ENCODE data around the gene CACNB4.
A peak's percentile ranks its signal among the peaks of the same experiment; 100 is the strongest.

The CACNB4 gene

GRCh38 chr2:151852260-151853069 lies 246.4 kb downstream of the CACNB4 start:
- no peak overlapping the region for H3K27ac Mint-ChIP-seq
- no peaks in the 10 kb centered on the region for H3K4me1 Mint-ChIP-seq (ENCODE audit: low read depth)
- H3K9me3 Mint-ChIP-seq = no peaks in the 10 kb centered on the region
- intact Hi-C loops (cut with micrococcal nuclease) = no loop called here
- H3K36me3 Mint-ChIP-seq (ENCODE audit: low read depth) = no peaks in the 10 kb centered on the region
- no peaks in the 10 kb centered on the region for H3K27me3 Mint-ChIP-seq
- H3K4me3 Mint-ChIP-seq = no peak overlapping the region

- intact Hi-C loops (cut with micrococcal nuclease) = no loop called here
- no peaks in the 10 kb centered on the region for H3K4me1 Mint-ChIP-seq (ENCODE audit: low read depth)
- no peaks in the 10 kb centered on the region for H3K36me3 Mint-ChIP-seq (ENCODE audit: low read depth)
- no peaks in the 10 kb centered on the region for H3K9me3 Mint-ChIP-seq
- no peak overlapping the region for H3K4me3 Mint-ChIP-seq
- no peaks in the 10 kb centered on the region for H3K27me3 Mint-ChIP-seq
- H3K27ac Mint-ChIP-seq = no peak overlapping the region
Observed at GRCh38 chr2:151851761-151852160, 247.1 kb downstream of the CACNB4 start.

- Mint-ChIP-seq H3K27ac (no peak overlapping the region), H3K27me3 (no peaks in the 10 kb centered on the region), H3K4me3 (no peak overlapping the region), H3K36me3 (ENCODE audit: low read depth) (no peaks in the 10 kb centered on the region), H3K9me3 (no peaks in the 10 kb centered on the region), H3K4me1 (ENCODE audit: low read depth) (peaks cover 3% of the 10 kb centered on the region)
- intact Hi-C loops (cut with micrococcal nuclease) = no loop called here
Observed at GRCh38 chr2:151849413-151850010, 249.3 kb downstream of the CACNB4 start.

GRCh38 chr2:151845884-151846283 lies 253.0 kb downstream of the CACNB4 start:
- H3K27me3 Mint-ChIP-seq = no peaks in the 10 kb centered on the region
- no peak overlapping the region for H3K27ac Mint-ChIP-seq
- no peak overlapping the region for H3K4me3 Mint-ChIP-seq
- intact Hi-C loops (cut with micrococcal nuclease) = no loop called here
- H3K9me3 Mint-ChIP-seq = no peaks in the 10 kb centered on the region
- H3K4me1 Mint-ChIP-seq (ENCODE audit: low read depth) = peaks cover 22% of the 10 kb centered on the region
- H3K36me3 Mint-ChIP-seq (ENCODE audit: low read depth) = no peaks in the 10 kb centered on the region

GRCh38 chr2:151845481-151845880 lies 253.4 kb downstream of the CACNB4 start:
- peaks cover 26% of the 10 kb centered on the region for H3K4me1 Mint-ChIP-seq (ENCODE audit: low read depth)
- no peak overlapping the region for H3K27ac Mint-ChIP-seq
- intact Hi-C loops (cut with micrococcal nuclease) = no loop called here
- no peak overlapping the region for H3K4me3 Mint-ChIP-seq
- H3K9me3 Mint-ChIP-seq = no peaks in the 10 kb centered on the region
- no peaks in the 10 kb centered on the region for H3K36me3 Mint-ChIP-seq (ENCODE audit: low read depth)
- no peaks in the 10 kb centered on the region for H3K27me3 Mint-ChIP-seq

GRCh38 chr2:151844211-151844896 lies 254.5 kb downstream of the CACNB4 start:
- H3K27me3 Mint-ChIP-seq = no peaks in the 10 kb centered on the region
- intact Hi-C loops (cut with micrococcal nuclease) = loop anchor here (5.0 kb wide), 1 partner anchor 38 kb away; no protein-coding TSS in a partner anchor

GRCh38 chr2:151843691-151844061 lies 255.2 kb downstream of the CACNB4 start:
- H3K36me3 Mint-ChIP-seq (ENCODE audit: low read depth) = no peaks in the 10 kb centered on the region
- intact Hi-C loops (cut with micrococcal nuclease) = loop anchor here (5.0 kb wide), 1 partner anchor 39 kb away; no protein-coding TSS in a partner anchor
- peak overlapping the region; percentile 53 for H3K27ac Mint-ChIP-seq

More at GRCh38 chr2:151844211-151844896, 254.5 kb downstream of the CACNB4 start:
- Mint-ChIP-seq H3K36me3 (ENCODE audit: low read depth) (no peaks in the 10 kb centered on the region), H3K4me3 (no peak overlapping the region), H3K9me3 (no peaks in the 10 kb centered on the region), H3K4me1 (ENCODE audit: low read depth) (peaks cover 34% of the 10 kb centered on the region), H3K27ac (peak overlapping the region; percentile 53)

GRCh38 chr2:151842830-151843690 lies 255.8 kb downstream of the CACNB4 start:
- Mint-ChIP-seq H3K9me3 (no peaks in the 10 kb centered on the region), H3K27ac (peak overlapping the region; percentile 53), H3K4me1 (ENCODE audit: low read depth) (peaks cover 37% of the 10 kb centered on the region), H3K4me3 (no peak overlapping the region), H3K27me3 (no peaks in the 10 kb centered on the region), H3K36me3 (ENCODE audit: low read depth) (no peaks in the 10 kb centered on the region)
- intact Hi-C loops (cut with micrococcal nuclease) = loop anchor here (5.0 kb wide), 1 partner anchor 39 kb away; no protein-coding TSS in a partner anchor

More at GRCh38 chr2:151843691-151844061, 255.2 kb downstream of the CACNB4 start:
- Mint-ChIP-seq H3K4me1 (ENCODE audit: low read depth) (peaks cover 37% of the 10 kb centered on the region), H3K27me3 (no peaks in the 10 kb centered on the region), H3K9me3 (no peaks in the 10 kb centered on the region), H3K4me3 (no peak overlapping the region)

GRCh38 chr2:151841047-151841424 lies 257.8 kb downstream of the CACNB4 start:
- intact Hi-C loops (cut with micrococcal nuclease) = loop anchor here (5.0 kb wide), 1 partner anchor 41 kb away; no protein-coding TSS in a partner anchor
- no peaks in the 10 kb centered on the region for H3K36me3 Mint-ChIP-seq (ENCODE audit: low read depth)
- H3K4me3 Mint-ChIP-seq = no peak overlapping the region
- H3K4me1 Mint-ChIP-seq (ENCODE audit: low read depth) = peaks cover 37% of the 10 kb centered on the region
- no peaks in the 10 kb centered on the region for H3K9me3 Mint-ChIP-seq
- H3K27ac Mint-ChIP-seq = peak overlapping the region; percentile 67
- H3K27me3 Mint-ChIP-seq = no peaks in the 10 kb centered on the region

- H3K4me3 Mint-ChIP-seq = no peak overlapping the region
- no peaks in the 10 kb centered on the region for H3K36me3 Mint-ChIP-seq (ENCODE audit: low read depth)
- peak overlapping the region; percentile 67 for H3K27ac Mint-ChIP-seq
- no peaks in the 10 kb centered on the region for H3K27me3 Mint-ChIP-seq
- intact Hi-C loops (cut with micrococcal nuclease) = loop anchor here (5.0 kb wide), 1 partner anchor 42 kb away; no protein-coding TSS in a partner anchor
- H3K4me1 Mint-ChIP-seq (ENCODE audit: low read depth) = peaks cover 37% of the 10 kb centered on the region
- H3K9me3 Mint-ChIP-seq = no peaks in the 10 kb centered on the region
Observed at GRCh38 chr2:151840216-151841046, 258.4 kb downstream of the CACNB4 start.

- H3K4me1 Mint-ChIP-seq (ENCODE audit: low read depth) = peaks cover 21% of the 10 kb centered on the region
- no peaks in the 10 kb centered on the region for H3K36me3 Mint-ChIP-seq (ENCODE audit: low read depth)
Observed at GRCh38 chr2:151837926-151838325, 260.9 kb downstream of the CACNB4 start.

GRCh38 chr2:151833984-151834383 lies 264.9 kb downstream of the CACNB4 start:
- H3K4me3 Mint-ChIP-seq = no peak overlapping the region
- peaks cover 8% of the 10 kb centered on the region for H3K4me1 Mint-ChIP-seq (ENCODE audit: low read depth)
- H3K36me3 Mint-ChIP-seq (ENCODE audit: low read depth) = no peaks in the 10 kb centered on the region
- intact Hi-C loops (cut with micrococcal nuclease) = no loop called here
- H3K27me3 Mint-ChIP-seq = no peaks in the 10 kb centered on the region
- no peak overlapping the region for H3K27ac Mint-ChIP-seq
- no peaks in the 10 kb centered on the region for H3K9me3 Mint-ChIP-seq

More at GRCh38 chr2:151837926-151838325, 260.9 kb downstream of the CACNB4 start:
- Mint-ChIP-seq H3K27ac (no peak overlapping the region), H3K4me3 (no peak overlapping the region), H3K27me3 (no peaks in the 10 kb centered on the region), H3K9me3 (no peaks in the 10 kb centered on the region)
- intact Hi-C loops (cut with micrococcal nuclease) = no loop called here

All from dendritic cell treated with granulocyte-macrophage colony-stimulating factor and Interleukin-4, amounts not matched to agents 40 ng/mL and 50 ng/mL, for 4 days (primary cell).